Measurements from ENCODE around the gene ZGPAT.

Gene ZGPAT

GRCh38 chr20:63783970-63784369, 76.1 kb downstream of the ZGPAT start:
- Histone ChIP-seq H3K9me3 (ENCODE audit: control insufficient read depth, insufficient read depth, low read length) (no peaks in the 10 kb centered on the region), H3K27ac (ENCODE audit: low read depth, low read length) (no peak overlapping the region), H3K4me1 (ENCODE audit: control insufficient read depth, insufficient read depth, low read length) (no peaks in the 10 kb centered on the region), H3K9ac (ENCODE audit: low read depth, low read length) (no peak overlapping the region), H3K27me3 (ENCODE audit: control insufficient read depth, insufficient read depth, low read length) (no peaks in the 10 kb centered on the region), H3K4me3 (ENCODE audit: low read depth, low read length) (no peak overlapping the region), H3K36me3 (ENCODE audit: control insufficient read depth, insufficient read depth, low read length) (0 out of 2 replicates have a peak, but pooled peaks cover under 1% of the 10 kb centered on the region)

GRCh38 chr20:63785691-63786131, 77.9 kb downstream of the ZGPAT start:
- no peaks in the 10 kb centered on the region for H3K4me1 ChIP-seq (ENCODE audit: control insufficient read depth, insufficient read depth, low read length)
- H3K36me3 ChIP-seq (ENCODE audit: control insufficient read depth, insufficient read depth, low read length) = peaks cover 16% of the 10 kb centered on the region
- H3K27me3 ChIP-seq (ENCODE audit: control insufficient read depth, insufficient read depth, low read length) = no peaks in the 10 kb centered on the region
- no peaks in the 10 kb centered on the region for H3K9me3 ChIP-seq (ENCODE audit: control insufficient read depth, insufficient read depth, low read length)
- no peak overlapping the region for H3K9ac ChIP-seq (ENCODE audit: low read depth, low read length)
- no peak overlapping the region for H3K4me3 ChIP-seq (ENCODE audit: low read depth, low read length)
- peak overlapping the region; percentile 10 for H3K27ac ChIP-seq (ENCODE audit: low read depth, low read length)

Data from HUES48 (cell line).